NCI-H2029 treated with DMSO at 0.1 percent for 48 hours (cell line): Measurements from ENCODE around the gene GRIA4.
"Not testable (repeated sequence)": the region's sequence is repeated elsewhere in the genome, so short reads cannot be mapped to it uniquely, and the experiment has no call there.

Experiments
- DNase-seq: peaks from one replicate; lab custom pipeline; 2025; lab: John Stamatoyannopoulos, UW

GRIA4 gene

DNA sequence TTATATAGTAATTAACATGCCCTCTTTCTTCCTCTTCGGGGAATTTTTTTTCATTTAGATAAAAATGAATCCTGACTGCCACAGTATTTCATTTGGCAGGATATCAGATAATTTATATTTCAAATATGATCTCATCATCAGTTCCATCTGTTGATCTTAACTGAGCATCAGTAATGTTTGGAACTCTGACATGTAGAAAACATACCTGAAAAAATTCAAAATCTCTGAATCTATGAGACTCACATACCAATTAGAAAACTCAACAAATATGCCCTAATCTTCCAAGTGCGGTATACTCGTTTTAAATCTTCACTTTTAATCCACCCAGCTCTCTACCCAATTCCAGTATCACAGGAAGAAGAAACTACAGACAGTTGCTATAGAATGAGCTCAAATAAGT, 250.2 kb downstream of the GRIA4 start:
- DNase-seq: no peak

DNA sequence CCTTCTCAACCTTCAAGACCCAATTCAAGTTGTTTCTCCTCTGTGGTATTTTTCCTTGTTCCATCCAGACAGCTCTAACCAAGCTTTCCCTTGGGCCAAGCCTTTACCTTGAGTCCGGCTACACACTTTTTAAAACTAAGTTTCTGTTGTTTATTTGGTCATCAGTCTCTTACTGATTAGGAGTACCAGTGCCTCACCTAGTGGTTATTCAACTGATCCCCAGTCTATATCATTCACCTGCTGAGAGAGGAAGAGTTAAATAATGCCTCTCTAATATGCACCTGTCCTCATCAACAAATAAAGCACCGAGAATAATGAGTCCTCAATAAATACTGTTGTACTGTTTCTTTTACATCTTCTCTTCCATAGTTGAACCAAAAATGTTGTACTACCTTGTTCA, 251.4 kb downstream of the GRIA4 start:
- DNase-seq: no peak

DNA sequence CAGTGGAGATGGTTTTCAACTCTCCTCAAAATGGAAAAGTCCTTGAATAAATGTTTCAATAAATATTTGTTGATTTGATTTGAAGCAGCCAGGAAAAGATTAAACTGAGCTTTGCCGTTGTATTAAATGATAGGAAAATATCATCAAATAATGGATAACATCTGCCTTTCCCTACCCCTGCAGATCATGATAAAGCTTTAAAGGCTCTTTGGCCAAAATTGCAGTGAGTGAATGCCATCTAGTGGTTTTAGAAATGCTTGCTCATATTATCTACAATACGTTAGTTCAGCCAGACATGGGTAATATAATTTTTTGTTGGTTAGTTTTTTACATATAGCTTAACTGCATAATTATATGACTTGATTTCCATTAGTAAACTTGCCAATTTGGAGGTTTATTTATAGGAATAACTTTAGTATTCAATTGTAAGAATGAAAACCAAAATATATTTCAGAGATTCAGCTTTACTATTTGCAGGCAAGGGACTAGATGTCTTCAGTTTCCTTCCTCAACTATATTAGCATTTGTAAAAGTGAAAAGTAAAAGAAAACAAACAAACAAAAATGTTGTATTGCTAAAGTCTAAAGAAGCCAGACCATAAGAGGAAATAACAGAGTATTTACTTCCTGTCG, 253.0 kb downstream of the GRIA4 start:
- DNase-seq: peak; percentile 70

DNA sequence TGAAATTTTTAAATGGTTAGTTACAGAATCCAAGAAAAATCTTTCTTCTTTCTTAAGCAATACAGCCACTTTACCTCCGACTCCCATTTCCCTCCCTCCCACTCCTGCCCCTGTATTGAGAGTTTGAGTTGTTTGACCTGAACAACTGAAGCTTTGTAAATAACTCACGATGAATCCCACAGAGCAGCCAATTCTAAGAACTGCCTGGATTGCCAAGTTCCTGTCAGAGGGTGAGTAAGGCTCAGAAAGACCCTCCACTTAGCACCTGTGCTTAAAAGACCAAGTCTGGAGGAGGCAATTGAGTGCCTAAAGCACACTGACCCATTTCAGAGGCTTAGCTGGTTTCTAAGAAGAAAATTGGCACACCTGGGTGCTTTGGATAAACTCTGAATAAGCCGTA, 253.7 kb downstream of the GRIA4 start:
- no peak for DNase-seq

DNA sequence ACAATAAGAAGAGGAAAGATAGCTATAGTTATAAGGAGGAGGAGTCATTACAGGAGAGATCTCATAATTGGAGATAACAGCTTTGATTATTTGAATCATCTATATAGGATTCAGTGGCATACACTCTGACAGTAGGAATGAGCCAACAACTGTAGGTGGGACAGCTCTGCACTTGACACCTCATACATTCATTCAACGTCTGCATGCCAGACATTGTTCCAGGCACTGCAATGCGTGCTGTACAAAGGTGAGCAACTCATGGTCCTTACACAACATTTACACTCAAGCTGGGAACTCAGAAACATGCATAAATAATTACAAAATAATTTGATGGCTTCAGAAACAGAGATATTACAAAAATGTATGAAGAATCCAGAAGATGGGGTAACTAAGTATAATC, 257.9 kb downstream of the GRIA4 start:
- DNase-seq: no peak

GRCh38 chr11:105868762-105869285, 259.0 kb downstream of the GRIA4 start:
- DNase-seq: no peak

DNA sequence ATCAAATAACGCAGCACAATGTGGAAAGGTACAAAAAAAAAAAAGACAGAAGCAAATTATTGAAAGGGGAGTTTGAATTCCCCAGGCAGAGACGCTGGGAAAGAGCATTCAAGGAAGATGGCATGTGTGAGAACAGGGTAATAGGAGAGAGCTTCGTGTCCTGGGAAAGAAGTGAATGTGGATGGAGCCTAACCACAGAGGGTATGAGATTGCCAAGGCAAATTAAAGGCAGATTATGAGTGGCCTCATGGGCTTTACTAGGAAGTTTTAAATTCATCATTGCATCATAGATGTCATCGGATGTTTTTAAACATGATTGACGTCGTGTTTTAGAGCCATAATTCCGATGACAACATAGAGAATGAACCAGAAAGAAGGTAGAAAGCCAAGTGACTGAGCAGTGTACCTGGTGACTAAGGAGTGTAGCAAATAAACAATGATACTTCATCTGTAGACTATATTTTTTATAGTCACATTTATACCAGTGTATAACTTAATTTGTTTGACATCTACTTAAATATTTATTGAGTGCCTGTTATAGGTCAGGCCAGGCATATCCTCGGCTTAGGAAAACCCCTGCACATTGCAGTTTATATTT, 260.7 kb downstream of the GRIA4 start:
- no peak for DNase-seq

- no peak for DNase-seq
Measured at GRCh38 chr11:105878510-105878909, 268.6 kb downstream of the GRIA4 start.

GRCh38 chr11:105878927-105879326, 269.1 kb downstream of the GRIA4 start:
- not testable (repeated sequence) for DNase-seq

DNA sequence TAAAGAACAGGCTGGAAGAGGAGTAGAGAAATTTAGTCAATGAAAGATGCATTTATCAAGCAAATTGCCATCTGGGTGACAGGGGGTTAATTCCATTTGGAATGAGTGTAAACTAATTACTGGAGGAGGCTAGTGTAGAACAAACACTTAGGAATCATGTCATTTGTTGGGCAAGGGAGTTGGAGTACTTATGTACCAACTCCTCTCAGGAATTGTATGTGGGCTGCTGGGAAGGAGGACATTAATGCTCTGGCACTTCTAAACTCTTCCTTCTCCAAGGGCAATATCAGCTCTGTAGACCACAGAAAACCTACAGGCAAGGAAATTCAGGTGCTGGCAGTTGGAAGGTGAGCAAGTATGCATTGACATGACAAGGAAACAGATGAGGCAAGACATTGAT, 271.2 kb downstream of the GRIA4 start:
- peak; percentile 63 for DNase-seq

GRCh38 chr11:105884436-105884835, 274.6 kb downstream of the GRIA4 start:
- no peak for DNase-seq

GRCh38 chr11:105891685-105892084, 281.8 kb downstream of the GRIA4 start:
- DNase-seq: no peak

- no peak for DNase-seq
Measured at GRCh38 chr11:105897161-105897560, 287.3 kb downstream of the GRIA4 start.

DNA sequence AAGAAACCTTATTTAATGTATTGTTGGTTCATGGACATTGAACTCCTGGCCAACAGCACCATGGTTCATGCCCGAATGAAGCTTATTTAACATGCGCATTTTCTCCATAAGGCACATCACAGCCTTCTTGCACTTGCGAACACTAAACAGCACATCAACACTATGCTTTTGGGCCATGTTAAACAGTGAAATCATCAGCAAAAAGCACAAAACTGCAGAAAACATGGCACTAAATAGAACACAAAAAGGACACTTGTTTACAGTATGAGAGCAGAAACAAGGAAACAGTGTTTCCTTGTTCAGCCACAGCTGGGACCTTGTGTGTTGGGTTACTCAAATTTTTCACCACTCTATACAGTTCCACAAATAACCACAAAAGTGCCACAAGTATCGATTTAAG, 289.9 kb downstream of the GRIA4 start:
- no peak for DNase-seq

DNA sequence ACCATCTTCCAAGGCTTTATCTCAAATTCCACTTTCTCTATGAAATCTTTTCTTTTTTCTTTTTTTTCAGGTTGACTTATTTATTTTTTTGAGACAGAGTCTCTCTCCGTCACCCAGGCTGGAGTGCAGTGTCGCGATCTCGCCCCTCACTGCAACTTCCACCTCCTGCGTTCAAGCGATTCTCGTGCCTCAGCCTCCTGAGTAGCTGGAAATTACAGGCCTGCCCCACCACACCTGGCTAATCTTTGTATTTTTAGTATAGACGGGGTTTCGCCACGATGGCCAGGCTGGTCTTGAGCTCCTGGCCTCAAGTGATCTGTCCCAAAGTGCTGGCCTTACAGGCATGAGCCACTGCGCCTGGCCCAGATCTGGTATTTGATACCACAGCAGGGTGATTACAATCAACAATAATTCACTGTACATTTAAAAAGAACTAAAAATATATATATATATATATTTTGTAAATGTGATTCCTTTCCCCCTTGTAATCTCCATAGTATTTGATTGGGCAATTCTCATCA, 290.7 kb downstream of the GRIA4 start:
- no peak for DNase-seq

- no peak for DNase-seq
Measured at GRCh38 chr11:105903113-105903512, 293.2 kb downstream of the GRIA4 start.

- DNase-seq: no peak
Measured at GRCh38 chr11:105906517-105906916, 296.6 kb downstream of the GRIA4 start.

DNA sequence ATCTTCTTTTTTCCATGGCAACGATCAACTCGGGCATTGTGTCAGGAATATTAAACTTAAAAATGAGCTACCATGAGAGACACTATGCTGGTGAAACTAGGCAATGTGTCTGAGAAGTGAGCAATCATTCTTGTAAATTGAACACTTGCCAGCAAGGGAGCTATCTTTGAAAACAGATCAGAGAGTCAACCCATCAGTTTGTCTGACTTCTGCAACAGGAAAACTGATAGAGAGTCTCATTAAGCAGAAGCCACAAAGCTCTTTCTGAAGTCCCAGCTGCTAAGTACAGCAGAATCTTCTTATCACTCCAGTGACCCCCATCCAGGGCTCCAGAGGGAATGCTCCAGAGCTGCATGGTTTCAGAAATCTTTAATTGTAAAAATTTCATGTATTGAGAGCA, 297.4 kb downstream of the GRIA4 start:
- DNase-seq: no peak

- peak; percentile 61 for DNase-seq
Measured at GRCh38 chr11:105910095-105910715, 300.3 kb downstream of the GRIA4 start.

GRCh38 chr11:105911454-105911853, 301.6 kb downstream of the GRIA4 start:
- DNase-seq: no peak

DNA sequence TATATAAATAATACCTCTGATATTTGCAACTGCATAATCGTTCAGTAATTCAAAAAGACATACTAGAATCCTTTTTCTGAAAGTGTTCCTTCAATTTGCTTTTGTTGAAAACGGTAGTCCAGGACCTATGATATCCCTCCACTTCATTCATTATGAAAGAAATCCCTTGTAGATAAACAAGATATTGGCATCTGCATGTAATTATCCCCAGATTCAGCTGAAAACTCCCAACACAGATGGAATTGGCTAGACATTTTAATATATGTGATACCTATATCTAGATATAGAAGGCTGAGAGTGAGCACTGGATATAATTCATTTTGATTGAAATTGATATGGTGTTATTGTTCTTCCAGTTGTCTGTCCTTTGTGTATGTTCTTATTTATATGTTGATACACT, 302.8 kb downstream of the GRIA4 start:
- no peak for DNase-seq

DNA sequence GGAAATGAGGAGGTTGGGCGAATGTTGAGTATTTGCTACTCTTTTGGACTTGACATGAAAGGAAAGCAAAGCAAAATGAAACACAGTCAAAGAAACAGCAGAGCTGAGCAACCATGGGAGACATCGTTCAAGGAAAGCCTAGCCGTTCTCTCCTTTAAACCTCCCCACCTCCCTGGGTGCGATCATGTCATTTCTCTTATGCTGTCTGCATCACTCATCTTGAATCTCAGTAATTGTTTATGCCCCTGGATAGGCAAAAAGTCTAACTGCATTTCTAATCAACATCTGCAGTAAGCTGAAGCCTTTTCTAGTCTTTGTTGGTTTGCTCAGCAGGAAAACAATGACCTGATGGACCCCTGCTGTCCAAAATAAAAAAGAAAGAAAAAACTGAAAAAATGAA, 305.1 kb downstream of the GRIA4 start:
- no peak for DNase-seq

- no peak for DNase-seq
Measured at GRCh38 chr11:105918039-105918438, 308.2 kb downstream of the GRIA4 start.
